ENCODE results near the gene FNTB. TPM values are rescaled to one million over a fixed set of nuclear protein-coding genes. Genes with fewer than 3 reads are reported as not detected.

Gene FNTB
- total and polyA plus RNA-seq, 2 of the 13 experiments (the other 11 are each of a cell fraction or from before 2014, with no cell fraction given), result 23.6 to 28.5 TPM

- TF ChIP-seq ZNF687 (CRISPR knock-in tag; IDR thresholded peaks at IDR 0.05), result no peak
These were observed 92.5 kb downstream of the FNTB start (continued) for GRCh38 chr14:65079201-65079600.

GRCh38 chr14:65079768-65080167 is 93.1 kb downstream of the FNTB start:
- 0 out of 2 replicates have a peak, but pooled peaks cover 5% of the 10 kb centered on the region for H4K20me1 ChIP-seq (ENCODE audit: insufficient read depth, low read length)
- no peaks in the 10 kb centered on the region for H3K27me3 ChIP-seq (ENCODE audit: control insufficient read depth in 1 of 2, insufficient read depth in 2 of 2, low read length in 2 of 2)
- no peak overlapping the region for H3K9ac ChIP-seq (ENCODE audit: insufficient read depth, low read depth, low read length)
- ATAC-seq (no peak), FAIRE-seq (no peak), DNase-seq (ENCODE audit: low spot score) (no peak)
- in situ Hi-C loops (cut with HindIII; ENCODE audit: extremely low pct_ligation_motif_present, low pct_unique_long_range_greater_than_20kb), result no loop called here
- H3K79me2 ChIP-seq (ENCODE audit: insufficient read depth, low read length), result no peaks in the 10 kb centered on the region
- peaks cover 13 to 77% of the 10 kb centered on the region in 2 experiments for H3K36me3 ChIP-seq (replicated peaks in 1 of 2; ENCODE audit: control insufficient read depth in 1 of 2, insufficient read depth in 2 of 2, low read length in 2 of 2)
- peaks cover 15% of the 10 kb centered on the region for H3K4me1 ChIP-seq (ENCODE audit: insufficient read depth, low read length)
- H3K9me3 ChIP-seq (ENCODE audit: low read length), result no peaks in the 10 kb centered on the region
- POLR2A ChIA-PET, result no interaction called here
- H2AFZ ChIP-seq (ENCODE audit: low read length), result no peak overlapping the region
- BruUV-seq (replicated peaks), result no TSS peak
- TF ChIP-seq ZNF558 (CRISPR knock-in tag; IDR thresholded peaks at IDR 0.05; ENCODE audit: borderline replicate concordance), result no peak
- no peak overlapping the region for H3K4me2 ChIP-seq (ENCODE audit: low read depth, low read length)
- no peak overlapping the region for H3K4me3 ChIP-seq (replicated peaks in 1 of 3; ENCODE audit: insufficient read depth in 1 of 3, low read depth in 2 of 3, low read length in 3 of 3)
- H3K27ac ChIP-seq (ENCODE audit: extremely low read length, insufficient read depth, low read length), result no peak overlapping the region
- WGBS (ENCODE audit: low lambda C conversion rate), result 96% methylated on average over 5 of the region's 5 CpGs
- CTCF ChIA-PET (ENCODE audit: low intra/inter-chr PET ratio, low total read pairs), result no interaction called here
- intact Hi-C loops (cut with micrococcal nuclease; ENCODE audit: unreplicated experiment), result no loop called here
